NCI-H446 treated with DMSO at 0.1 percent for 48 hours (cell line): ENCODE data around the gene CFDP1.
"Not testable (repeated sequence)": the region's sequence is repeated elsewhere in the genome, so short reads cannot be mapped to it uniquely, and the experiment has no call there.

ENCODE experiments used
- DNase-seq: peaks from one replicate; lab custom pipeline; 2025; lab: John Stamatoyannopoulos, UW

Gene CFDP1

GRCh38 chr16:75293173-75293572 is 140.1 kb downstream of the CFDP1 start:
- no peak for DNase-seq

DNA sequence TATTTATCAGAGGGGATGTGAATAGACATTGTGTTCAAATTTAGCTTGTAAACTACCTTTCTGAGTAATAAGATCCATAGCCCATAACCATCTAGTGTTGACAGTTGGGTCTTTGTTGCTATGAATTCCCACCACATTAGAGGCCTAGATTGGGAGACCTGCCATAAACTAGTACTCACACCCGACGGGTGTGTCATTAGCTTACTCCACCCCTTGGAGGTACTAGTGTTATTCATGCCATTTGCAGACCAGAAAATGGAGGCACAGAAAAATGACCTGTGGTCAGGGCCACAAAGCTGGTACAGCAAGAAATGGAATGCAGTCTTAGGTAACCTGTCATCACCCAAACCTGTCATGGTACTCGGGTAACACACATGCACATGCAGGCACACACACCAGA is 140.6 kb downstream of the CFDP1 start:
- DNase-seq, result no peak

DNA sequence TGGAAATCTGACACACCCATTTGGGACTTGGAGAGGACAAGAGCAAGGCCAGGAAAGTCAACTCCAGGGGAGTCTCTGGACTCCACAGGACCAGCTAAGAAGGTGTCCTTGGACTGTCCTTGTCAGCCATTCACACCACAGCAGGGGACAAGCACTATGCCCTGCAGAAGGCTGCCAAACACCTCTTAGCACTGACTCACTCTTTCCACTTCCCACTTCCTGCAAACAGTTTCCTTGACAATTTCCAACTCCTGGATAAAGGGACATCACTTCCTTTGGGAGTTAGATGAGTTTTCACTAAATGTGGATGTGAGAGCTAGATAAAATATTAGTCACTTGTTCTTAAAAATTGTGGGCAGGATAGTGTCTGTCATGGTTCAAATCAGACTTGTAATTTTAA is 144.1 kb downstream of the CFDP1 start:
- no peak for DNase-seq

DNA sequence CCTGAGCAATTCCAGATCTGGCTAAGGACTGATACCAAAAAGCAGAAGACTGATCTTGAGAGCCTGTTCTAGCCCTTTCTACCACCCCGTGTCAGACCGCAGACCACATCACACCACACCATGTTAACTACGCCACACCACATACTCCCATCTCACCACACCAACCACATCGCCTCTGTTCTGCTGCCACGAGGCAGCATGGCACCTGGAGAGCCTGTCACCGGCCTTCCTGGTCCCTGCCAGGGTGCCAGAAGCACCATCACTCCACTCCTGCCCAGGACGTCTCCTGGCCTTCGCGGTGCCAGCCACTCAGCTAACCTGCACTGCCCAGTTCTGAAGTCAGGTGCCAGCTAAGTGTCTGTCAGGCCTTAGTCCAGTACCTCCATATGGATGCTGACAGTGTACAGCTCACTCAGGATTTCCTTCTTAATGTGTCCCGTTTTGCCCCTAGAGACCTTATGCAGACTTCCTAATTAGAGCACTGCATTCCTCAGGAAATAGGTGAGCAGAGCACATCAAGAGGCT is 144.6 kb downstream of the CFDP1 start:
- DNase-seq, result no peak

- DNase-seq, result no peak
Measured at GRCh38 chr16:75288181-75288580, 145.1 kb downstream of the CFDP1 start.

DNA sequence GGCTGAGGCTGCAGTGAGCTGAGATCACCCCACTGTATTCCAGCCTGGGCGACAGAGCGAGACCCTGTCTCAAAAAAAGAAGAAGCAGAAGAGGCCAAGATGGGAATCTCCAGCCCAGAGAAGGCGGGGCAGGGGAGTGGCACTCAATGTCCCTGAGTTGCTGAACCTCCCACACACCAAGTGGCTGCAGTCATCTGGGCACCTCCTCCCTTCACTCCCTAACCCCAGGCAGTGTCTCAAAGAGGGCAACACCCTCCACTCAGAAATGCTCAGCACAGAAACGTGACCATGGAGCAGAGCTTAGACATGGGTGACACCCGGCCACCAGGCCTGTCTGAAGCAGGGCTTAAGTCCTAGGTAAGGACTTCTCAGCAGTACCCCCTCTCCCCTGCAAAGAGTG is 145.6 kb downstream of the CFDP1 start:
- DNase-seq, result no peak

DNA sequence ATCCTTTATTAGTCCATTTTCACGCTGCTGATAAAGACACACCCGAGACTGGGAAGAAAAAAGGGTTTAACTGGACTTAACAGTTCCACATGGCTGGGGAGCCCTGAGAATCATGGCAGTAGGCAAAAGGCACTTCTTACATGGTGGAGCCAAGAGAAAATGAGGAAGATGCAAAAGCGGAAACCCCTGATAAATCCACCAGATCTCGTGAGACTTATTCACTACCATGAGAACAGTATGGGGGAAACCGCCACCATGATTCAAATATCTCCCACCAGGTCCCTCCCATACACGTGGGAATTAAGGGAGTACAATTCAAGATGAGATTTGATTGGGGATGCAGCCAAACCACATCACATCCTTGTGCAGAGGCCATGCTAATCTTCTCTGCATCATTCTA is 146.9 kb downstream of the CFDP1 start:
- DNase-seq, result no peak

- peak; percentile 89 for DNase-seq
Measured at GRCh38 chr16:75282466-75283281, 150.6 kb downstream of the CFDP1 start.

GRCh38 chr16:75281826-75282225 is 151.5 kb downstream of the CFDP1 start:
- no peak for DNase-seq

- DNase-seq, result not testable (repeated sequence)
Measured at GRCh38 chr16:75281009-75281408, 152.3 kb downstream of the CFDP1 start.

DNA sequence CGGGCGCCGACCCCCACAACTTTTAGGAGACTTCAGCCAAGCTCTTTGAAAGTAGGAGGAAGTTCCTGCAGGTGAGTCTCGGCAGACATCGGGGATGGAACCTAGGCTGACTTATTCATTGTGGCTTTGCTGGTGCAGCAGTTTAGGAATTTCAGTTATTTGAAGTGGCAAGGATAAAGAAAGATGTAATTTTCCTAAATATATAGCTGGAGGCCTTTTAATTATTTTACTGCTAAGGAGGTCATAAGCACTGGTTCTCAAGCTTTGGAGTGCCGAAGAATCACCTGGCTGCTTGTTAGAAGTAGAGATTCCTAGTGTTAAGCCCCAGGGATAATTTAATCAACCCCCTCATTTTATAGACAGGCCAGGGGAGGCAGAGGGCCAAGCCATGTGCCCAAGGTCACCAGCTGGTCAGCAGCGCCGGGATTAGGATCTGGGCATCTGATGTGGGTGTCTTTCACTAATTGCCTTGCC is 152.9 kb downstream of the CFDP1 start:
- no peak for DNase-seq

DNA sequence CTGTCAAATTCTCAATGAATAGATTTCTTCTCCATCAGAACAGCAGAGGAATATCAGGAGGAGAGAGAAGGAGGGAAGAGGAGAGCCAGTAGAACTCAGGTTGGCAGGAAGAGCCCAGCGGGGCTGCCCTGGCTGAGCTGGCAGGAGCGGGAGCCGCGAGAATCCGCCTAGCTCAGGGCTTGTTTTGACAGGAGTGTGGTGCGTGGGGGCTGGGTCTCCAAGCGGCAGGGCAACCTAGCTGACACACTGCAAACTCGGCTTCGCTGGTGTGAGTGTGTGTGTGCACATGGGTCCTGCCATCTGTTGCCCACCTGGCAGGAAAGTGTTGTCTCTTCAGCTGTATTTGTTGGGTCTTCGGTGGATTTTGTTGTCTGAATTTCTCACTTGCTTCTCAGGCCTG is 154.0 kb downstream of the CFDP1 start:
- peak; percentile 14 for DNase-seq

DNA sequence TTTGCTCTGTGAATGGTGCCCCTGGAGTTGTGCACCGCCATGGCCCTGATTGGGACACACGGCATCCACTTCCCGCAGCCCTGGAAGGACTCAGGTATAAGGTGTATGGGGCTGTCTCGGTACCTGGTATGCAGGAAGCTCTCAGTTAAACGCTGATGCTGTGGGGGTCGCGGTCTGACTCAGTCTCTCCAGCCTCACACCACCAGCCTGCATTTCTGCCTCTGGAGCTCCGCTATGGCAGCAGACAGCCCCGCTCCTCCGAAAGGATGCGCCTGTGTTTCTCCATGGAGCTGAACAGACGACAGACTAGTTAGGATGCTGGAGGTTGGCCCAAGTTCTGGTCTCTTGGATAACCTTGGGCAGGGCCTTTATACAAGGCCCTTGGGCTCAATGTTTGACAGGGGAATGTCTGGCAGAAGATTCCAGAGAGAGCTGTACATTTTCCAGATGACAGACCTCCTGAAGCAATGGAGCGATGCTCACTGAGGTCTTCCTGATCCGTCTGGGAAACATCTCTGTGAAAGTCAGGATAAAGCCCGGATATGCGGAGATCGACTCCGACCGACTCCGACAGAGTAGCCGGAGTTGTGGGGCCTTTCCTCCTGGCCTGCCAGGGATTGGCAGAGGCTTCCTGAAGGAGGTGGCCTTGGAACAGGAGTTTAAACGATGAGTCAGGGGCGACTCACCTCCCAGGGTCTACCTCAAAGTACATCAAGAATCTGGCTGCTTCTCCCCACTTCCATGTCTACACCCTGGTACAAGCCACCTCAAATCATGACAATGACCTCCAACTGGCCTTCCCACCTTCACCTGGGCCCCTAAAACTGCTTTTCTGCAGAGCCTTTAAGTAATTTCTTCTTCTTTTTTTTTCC is 160.0 kb downstream of the CFDP1 start:
- no peak for DNase-seq

DNA sequence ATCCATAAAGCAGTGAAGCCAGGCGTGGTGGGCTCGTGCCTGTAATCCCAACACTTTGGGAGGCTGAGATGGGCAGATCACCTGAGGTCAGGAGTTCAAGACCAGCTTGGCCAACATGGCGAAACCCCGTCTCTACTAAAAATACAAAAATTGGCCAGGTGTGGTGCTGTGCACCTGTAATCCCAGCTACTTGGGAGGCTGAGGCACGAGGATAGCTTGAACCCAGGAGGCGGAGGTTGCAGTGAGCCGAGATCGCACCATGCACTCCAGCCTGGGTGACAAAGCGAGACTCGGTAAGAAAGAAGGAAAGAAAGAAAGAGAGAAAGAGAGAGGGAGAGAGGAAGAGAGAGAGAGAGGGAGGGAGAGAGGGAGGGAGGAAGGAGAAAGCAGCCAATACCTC is 160.7 kb downstream of the CFDP1 start:
- DNase-seq, result not testable (repeated sequence)

GRCh38 chr16:75272097-75272551 is 161.2 kb downstream of the CFDP1 start:
- no peak for DNase-seq

- no peak for DNase-seq
Measured at GRCh38 chr16:75271441-75272096, 161.7 kb downstream of the CFDP1 start.

GRCh38 chr16:75269358-75269757 is 163.9 kb downstream of the CFDP1 start:
- not testable (repeated sequence) for DNase-seq

DNA sequence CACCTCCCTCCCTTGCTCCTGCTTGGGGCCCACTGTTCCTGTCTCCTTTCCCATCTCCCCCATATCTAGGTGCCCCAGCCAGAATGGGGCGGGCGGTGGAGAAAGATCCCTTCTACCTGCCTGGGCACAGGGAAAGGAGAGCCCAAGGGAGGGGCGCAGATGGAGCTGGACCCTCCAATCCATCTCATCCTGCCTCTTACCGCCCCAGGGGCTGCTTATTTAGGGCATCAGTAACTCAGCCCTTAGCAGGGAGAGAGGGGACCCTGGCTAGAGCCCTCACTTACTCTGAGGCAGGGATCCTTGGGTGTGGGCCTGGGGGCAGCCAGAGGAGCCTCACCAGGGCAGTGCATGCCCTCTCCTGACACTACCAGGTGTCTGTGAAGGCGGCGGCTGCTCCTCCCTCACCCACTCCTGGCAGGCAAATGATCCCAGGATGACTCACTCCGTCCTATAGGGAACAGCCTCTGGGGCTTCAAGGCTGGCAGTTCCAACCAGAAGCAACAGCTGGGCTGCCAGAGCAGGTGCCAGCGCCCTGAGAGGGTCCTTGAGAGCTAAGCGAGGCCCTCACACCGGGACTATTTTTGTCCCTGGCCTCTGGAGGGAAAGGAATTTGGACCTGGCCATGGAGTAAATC is 165.6 kb downstream of the CFDP1 start:
- DNase-seq, result peak; percentile 82

DNA sequence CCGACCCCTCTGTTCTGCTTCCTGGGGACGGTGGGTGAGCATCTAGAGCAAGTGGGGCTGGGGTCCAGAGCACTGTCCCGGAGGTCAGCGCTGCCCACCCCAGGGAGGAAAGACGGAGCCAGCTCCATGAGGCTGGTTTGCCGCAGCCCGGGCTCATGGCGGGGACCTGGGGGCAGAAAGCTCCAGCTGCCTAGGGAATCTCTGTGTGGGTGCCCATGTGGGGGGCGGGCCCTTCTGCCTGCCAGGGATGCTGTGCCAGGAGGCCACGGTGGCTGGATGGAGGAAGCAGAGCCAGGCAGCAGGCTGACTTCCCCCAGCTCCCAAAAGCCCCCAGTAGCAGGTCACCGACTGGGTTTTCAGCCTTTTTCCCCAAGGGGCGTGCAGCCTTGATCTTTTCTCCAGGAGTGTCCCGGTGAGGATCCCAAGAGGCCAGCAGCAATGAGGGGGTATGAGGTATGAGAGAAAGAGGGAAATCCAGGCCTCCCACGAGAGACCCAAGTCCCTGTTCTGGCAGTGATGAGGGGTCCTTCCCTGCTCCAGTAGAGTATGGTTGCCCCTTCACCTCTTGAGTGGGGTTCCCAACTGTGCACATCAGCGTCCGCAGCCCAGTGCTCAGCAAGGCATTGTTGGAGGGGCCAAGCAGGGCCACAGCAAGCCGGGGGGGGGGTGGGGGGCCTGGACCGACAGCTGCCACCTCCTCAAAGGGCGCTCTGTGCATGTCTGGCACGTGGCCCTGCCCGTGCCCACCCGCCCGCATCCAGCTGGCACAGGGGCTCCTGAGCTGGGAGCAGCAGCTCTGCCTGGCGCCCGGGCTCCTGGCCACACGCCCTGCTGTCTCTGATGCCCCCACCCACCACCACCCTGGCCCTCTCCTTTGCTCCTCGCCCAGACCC is 166.3 kb downstream of the CFDP1 start:
- peak; percentile 65 for DNase-seq

DNA sequence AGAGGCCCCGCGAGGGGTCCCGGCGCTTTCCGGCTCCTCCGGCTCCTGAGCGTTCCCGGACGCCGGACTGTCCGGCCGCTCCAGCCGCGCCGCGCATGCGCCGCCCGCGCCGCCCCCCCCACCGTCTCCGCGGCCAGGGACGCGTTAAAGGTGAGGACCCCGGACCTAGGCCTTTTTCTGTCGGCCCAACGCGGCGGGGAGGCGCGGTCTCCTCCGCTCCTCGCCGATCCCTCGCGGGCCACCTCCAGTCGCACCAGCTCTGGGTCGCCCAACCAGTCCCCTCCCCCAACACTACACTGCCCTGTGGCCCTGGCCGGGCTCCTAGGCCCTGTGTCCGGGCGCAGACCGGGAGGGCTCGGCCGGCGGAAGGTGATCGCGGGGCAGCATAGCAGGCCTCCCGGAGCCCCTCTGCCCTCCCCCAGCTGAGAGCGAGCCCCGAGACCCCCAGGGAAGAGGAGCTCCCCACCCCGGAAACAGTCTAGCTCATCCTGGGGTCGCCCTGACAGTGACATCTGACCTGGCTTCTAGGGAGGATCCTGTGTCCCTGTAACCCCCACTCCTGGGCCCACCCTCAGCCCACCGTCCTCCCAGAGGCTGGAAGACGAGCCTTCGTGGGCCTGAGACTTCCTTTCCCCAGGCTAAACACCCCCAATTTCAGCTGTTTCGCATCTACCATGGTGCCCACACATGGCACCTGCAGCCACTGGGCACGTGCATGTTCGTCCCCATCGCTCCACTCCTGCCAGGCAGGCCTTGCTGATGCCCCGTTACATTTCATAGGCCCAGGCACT is 167.2 kb downstream of the CFDP1 start:
- no peak for DNase-seq
